ENCODE measurements around the gene UVRAG. TPM values are rescaled to one million over a fixed set of nuclear protein-coding genes. Genes with fewer than 3 reads are reported as not detected.

The UVRAG gene
- total and polyA plus RNA-seq, 2 donors (not counting 1 experiment from before 2014, with no cell fraction given), result 37.7 to 94.1 TPM

- peaks cover 12 to 18% of the 10 kb centered on the region in 2 experiments for H3K36me3 ChIP-seq (replicated peaks in 1 of 2; ENCODE audit: control extremely low read depth in 1 of 2, control insufficient read depth in 1 of 2, extremely low read depth in 1 of 2, insufficient read depth in 2 of 2, low read length in 1 of 2)
- WGBS (ENCODE audit: insufficient coverage), result 92% methylated on average over 1 of the region's 1 CpG
- CTCF ChIA-PET, result no interaction called here
These were observed 216.1 kb downstream of the UVRAG start for GRCh38 chr11:76030968-76031590.

More at GRCh38 chr11:76030968-76031590, 216.1 kb downstream of the UVRAG start:
- H3K9me3 ChIP-seq (ENCODE audit: control extremely low read depth in 1 of 3, control insufficient read depth in 2 of 3, insufficient read depth in 1 of 3, low read length in 2 of 3), result no peaks in the 10 kb centered on the region
- no peak overlapping the region for H3K27ac ChIP-seq (ENCODE audit: low read length in 2 of 2)
- H3K9me3 Mint-ChIP-seq (ENCODE audit: insufficient read depth), result no peaks in the 10 kb centered on the region
- peaks cover 0 to 6% of the 10 kb centered on the region in 2 donors for H3K4me1 ChIP-seq (ENCODE audit: control insufficient read depth in 2 of 2, insufficient read depth in 2 of 2, low read length in 2 of 2)
- peaks cover 17% of the 10 kb centered on the region for H3K4me1 Mint-ChIP-seq
- no peaks in the 10 kb centered on the region for H3K27me3 ChIP-seq (replicated peaks in 1 of 4; ENCODE audit: control extremely low read depth in 1 of 4, control insufficient read depth in 3 of 4, insufficient read depth in 4 of 4, low read length in 3 of 4)
- H3K27me3 Mint-ChIP-seq, result no peaks in the 10 kb centered on the region
- no peak overlapping the region for H2AFZ ChIP-seq (ENCODE audit: insufficient read depth, low read depth, low read length, poor library complexity, severe bottlenecking)
- ATAC-seq (ENCODE audit: low read depth) (no peak), DNase-seq (no peak)
- peaks cover 31% of the 10 kb centered on the region for H4K20me1 ChIP-seq (ENCODE audit: control insufficient read depth, insufficient read depth, low read length, poor library complexity, severe bottlenecking)
- TF ChIP-seq EZH2 (IDR thresholded peaks at IDR 0.05; ENCODE audit: borderline replicate concordance, insufficient read depth, low read depth, low read length, poor library complexity, severe bottlenecking) (no peak), CTCF (IDR thresholded peaks at IDR 0.05) (no peak)
- H3K4me3 ChIP-seq (ENCODE audit: control extremely low read depth in 1 of 5, extremely low read depth in 1 of 5, insufficient read depth in 1 of 5, low read depth in 2 of 5, low read length in 4 of 5), result no peak overlapping the region
- no peak overlapping the region for H3K4me2 ChIP-seq (replicated peaks; ENCODE audit: low read depth, low read length, poor library complexity, severe bottlenecking)
- H3K79me2 ChIP-seq (ENCODE audit: control insufficient read depth, insufficient read depth, low read length), result peaks cover 9% of the 10 kb centered on the region
- POLR2A ChIA-PET, result no interaction called here
- no peak overlapping the region for H3K27ac Mint-ChIP-seq
- no peak overlapping the region for H3K9ac ChIP-seq (ENCODE audit: low read length)
- intact Hi-C loops (cut with micrococcal nuclease), result no loop called here
- no peak overlapping the region for H3K4me3 Mint-ChIP-seq
